ENCODE results near the gene CD164L2.

DNA sequence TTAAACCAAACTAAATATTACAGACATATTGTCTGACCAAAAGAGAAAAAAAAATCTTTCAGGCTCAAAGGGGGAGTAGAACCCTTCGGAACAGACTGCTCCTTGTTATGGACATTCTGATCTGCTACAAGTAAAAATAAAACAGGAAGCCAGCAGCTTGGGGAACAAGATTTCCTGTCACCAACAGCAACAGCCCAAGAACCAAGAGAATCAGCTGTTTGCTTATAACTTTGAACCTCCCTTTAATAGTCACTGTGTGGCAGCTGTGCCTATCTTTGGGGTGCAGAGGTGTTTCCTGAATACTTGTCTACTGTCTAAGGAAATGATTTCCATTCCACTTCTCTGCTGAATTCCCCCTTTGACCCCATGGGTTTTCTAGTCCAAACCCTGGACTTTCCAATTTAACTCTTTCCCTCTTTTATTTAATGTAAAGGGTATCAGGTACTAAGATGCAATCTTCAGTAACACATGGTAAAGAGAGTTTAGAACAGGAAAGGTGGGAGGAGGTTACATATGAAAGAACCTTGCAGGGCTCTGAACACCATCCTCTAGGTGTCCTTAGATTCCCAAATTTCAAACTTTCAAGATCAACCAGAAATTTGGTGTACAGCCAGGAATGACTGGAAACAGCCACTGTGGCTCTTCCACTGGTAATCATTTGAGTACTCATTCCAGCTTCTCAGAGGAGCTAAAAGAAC, 47.9 kb upstream of the CD164L2 start:
- TF ChIP-seq, protein P1, sequence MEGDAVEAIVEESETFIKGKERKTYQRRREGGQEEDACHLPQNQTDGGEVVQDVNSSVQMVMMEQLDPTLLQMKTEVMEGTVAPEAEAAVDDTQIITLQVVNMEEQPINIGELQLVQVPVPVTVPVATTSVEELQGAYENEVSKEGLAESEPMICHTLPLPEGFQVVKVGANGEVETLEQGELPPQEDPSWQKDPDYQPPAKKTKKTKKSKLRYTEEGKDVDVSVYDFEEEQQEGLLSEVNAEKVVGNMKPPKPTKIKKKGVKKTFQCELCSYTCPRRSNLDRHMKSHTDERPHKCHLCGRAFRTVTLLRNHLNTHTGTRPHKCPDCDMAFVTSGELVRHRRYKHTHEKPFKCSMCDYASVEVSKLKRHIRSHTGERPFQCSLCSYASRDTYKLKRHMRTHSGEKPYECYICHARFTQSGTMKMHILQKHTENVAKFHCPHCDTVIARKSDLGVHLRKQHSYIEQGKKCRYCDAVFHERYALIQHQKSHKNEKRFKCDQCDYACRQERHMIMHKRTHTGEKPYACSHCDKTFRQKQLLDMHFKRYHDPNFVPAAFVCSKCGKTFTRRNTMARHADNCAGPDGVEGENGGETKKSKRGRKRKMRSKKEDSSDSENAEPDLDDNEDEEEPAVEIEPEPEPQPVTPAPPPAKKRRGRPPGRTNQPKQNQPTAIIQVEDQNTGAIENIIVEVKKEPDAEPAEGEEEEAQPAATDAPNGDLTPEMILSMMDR (IDR thresholded peaks at IDR 0.05; ENCODE audit: insufficient read depth, low read length, poor library complexity, severe bottlenecking), result no peak
- TF ChIP-seq EZH2phosphoT487 (conservative IDR thresholded peaks at IDR 0.05; ENCODE audit: low read length), result no peak

Measured in SU-DHL-6 (cell line).